Femur (tissue), 1 donor: ENCODE measurements around the gene ZNF774.
"Not testable (repeated sequence)": the region's sequence is repeated elsewhere in the genome, so short reads cannot be mapped to it uniquely, and the experiment has no call there.

Source experiments
- DNase-seq: peaks from one replicate; pipeline ENCODE4 v3.0.0-alpha.2; 2017

Gene ZNF774

DNA sequence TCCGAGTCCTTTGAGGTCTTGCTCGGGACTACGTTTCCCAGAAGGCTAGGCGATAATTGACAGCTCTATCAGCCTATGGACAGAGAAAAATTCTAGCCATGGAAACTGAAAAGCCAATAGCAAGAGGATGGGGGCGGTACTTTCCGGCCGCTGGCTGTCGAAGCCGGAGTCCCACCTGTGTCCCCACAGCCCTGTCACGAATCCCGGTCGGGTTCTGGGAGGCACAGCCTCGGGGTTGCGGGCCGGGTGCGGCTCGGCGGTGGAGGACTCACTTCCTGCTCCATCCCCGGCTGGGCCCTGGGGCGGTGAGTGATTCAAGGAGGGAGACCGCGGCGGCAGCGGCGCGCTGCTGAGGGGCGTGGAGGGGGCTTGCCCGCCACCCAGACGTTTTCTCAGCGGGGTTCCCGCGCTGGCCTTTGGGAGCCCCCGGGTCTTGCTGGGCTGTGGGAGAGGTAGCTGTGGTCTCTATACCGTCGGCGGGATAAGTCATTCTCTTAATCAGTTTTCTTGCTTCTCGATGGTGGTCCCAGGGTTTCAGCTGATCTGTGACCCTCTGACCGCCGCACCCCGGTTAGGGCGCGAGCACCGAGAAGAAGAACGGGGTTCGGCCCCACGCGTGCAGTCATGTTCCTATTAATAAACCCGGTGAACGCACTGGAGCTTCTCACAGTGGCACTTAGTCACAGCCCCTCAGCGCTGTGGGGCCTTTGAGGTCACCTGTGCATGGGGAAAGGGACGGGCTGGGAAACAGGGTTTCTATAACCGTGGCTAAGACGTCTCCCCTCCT is at the start of gene ZNF774:
Gene ZNF774 (plus strand): TSS at position 178 of the 787 bp plus-strand sequence. CDS start 2,377 bp downstream, outside the sequence.
- peak; percentile 95 for DNase-seq

DNA sequence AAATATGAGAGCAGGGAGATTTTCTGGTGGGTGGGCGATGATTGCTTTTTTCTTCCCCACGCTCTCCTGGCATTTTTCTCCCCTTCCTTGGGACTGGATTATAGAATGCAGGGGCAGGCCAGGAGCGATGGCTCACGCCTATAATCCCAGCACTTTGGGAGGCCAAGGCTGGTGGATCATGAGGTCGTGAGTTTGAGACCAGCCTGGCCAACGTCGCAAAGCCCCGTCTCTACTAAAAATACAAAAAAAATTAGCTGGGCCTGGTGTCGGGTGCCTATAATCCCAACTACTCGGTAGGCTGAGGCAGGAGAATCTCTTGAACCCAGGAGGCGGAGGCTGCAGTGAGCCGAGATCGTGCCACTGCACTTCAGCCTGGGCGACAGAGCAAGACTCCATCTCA is 46.7 kb upstream of the ZNF774 start:
- DNase-seq: not testable (repeated sequence)

DNA sequence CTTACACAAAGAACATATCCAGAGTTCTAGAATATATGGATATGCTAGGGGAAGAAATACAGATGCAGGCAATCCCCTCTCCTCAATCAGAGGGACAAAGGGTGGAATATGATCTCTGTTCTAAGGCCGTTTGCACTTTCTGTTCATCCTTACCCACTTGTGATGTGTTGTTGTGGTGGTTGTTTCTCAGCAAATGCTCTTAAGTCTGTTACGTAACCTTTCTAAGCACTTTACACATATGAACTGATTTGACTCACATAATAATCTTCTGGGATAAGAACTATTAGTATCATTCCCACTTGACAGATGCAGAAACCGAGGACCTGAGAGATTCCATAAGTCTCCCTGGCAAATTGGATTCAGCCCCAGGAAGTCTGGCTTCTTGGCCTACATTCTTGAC is 46.2 kb upstream of the ZNF774 start:
- no peak for DNase-seq

DNA sequence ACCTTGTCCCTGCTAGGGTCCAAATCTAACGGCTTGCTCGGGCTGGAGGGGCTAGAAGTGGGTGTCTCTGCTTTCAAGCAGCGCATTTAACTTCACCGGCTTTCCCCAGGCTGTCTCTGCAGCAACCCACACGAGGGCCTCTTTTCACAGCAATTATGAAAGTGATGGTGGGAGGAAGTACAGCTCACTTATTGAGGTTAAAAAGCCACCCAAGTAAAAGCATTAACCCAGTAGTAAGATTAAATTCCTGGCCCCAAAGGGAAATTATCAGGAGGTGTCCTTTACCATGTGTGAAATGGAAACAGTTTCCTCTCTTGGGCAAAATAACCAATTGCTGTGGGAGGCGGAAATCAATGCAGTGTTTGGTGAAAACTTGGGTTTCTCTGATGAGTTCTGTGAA is 45.5 kb upstream of the ZNF774 start:
- DNase-seq: no peak

DNA sequence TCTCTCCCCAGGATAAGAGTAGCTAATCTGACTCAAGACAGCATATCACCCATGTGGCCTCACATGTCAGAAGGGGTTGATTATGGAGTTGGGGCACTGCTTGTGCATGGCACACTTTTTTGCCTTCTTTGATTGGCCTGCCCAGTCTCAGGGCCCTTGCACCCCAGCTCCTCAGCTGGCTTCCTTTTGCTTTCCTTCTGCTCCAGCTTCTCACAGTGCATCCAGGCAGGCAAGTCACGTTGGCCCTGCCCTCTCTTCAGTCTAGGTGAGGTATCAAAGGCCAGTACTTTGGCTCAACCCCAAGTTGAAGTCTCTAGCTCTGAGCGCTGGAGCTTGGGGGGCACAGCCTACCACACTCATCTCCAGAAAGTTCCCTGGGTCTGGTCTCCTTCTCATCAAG is 44.4 kb upstream of the ZNF774 start:
- DNase-seq: no peak

DNA sequence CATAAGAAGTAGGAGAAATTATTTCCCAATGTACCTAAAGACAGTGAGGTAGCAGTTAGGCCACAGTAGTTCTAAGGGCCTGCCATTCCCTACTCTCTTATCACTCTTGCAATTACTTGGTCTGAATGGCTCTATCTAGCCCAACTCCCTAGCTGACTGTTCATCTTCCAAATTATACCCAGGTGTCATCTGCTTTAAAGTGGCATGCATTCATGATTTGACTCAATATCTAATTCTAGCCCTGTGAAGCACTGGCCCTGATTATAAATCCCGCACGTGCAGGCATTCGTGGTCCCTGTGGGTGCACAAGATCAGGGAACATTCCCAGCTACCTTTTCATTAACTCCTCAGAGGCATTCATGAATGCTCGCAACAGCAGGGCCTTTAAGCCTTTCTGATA is 43.1 kb upstream of the ZNF774 start:
- no peak for DNase-seq

DNA sequence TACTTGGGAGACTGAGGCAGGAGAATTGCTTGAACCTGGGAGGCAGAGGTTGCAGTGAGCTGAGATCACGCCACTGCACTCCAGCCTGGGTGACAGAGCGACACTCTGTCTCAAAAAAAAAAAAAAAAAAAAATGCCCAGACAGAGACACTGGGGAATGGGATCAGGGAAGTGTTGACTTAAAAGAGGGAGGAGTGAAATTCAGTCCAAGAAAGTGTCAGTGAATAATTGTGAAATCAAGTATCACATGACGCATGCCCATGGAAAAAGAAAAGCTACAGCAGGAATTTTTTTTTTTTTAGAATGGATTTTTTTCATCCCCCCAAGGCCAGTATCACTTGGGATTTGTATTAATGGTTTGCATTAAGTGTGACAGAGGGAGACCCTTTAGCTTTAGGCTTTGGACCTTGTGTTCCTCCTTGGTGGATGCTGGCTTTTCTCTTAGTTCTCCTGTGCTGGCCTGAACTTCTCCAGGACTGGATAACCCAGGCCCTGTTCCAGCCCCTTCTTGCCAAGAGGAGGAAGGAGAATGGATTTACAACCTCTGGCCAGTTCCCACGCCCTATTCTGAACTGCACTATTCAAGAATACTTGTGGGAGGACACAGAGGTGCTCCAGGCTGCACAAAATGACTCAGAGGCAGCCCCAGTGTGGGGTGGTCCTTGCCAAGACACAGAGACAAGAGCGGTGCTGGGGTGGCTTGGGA is 36.7 kb upstream of the ZNF774 start:
- DNase-seq: peak; percentile 71

DNA sequence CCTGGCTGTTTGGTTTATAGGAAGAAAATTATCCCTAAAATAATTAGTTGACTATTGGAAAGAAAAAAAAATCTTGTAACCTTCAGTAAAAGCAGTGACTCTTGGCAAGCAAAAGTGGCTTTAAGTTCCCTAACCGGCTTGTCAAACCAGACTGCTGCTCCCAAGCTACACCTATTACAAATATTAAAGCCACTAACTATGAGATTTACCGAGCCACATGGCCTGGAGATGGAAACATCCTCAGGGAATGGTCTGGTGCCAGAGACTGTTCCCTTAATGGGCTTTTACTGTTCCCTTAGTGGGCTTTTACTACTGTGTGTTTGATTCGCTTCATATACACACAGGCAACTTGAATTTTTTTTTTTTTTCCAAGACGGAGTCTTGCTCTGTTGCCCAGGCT is 35.9 kb upstream of the ZNF774 start:
- no peak for DNase-seq

DNA sequence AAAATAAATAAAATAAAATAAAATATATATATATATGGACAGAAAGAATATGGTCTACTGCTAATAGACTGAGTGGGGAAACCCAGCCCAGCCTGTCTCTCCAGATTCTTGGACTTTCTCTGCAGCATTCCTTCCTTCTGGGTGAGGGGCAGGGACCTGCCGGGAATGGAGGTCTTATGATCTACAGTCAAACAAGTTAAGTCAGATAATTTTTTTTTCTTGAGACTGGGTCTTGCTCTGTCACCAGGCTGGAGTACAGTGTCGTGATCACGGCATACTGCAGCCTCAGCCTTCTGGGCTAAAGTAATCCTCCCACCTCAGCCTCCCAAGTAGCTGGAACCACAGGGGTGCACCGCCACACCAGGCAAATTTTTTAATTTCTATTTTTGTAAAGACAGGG is 33.5 kb upstream of the ZNF774 start:
- DNase-seq: no peak

DNA sequence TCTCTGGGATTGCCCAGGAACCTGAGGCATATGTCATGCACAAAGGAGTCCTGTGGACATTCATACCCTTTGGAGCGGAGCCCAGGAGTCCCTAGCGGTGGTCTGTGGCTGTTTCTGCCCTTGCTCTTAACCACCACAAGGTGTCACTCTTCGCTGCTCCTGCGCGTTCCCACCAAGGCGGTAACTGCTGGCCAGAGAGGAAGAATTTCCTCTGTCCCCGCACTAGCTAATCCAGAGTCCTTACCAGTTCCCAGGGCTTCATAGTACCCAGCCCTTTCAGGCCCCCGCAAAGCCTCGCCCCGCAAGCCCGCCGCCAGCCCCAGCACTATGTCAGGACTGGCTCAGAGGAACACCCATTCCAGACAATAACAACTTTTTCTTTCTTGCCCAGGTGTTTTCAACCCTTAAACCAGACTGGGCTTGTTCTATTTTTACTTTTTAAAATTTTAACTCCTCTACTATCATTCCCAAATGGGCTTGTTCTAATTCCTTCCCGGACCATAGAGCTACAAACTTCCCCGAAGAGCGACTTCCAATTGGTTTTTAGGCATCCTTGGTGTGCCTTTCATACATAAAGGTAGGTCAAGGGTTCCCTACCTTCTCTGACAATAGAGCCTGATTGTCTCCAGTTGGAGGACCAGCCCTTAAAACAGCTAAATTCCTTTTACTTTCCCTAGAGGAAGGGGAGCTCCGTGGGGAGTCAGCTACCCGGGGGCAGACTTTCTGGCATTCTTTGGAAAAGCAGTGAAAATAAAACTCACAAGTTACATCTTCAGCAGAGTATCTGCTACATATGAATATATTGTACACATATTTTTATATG is 31.8 kb upstream of the ZNF774 start:
- DNase-seq: peak; percentile 92

DNA sequence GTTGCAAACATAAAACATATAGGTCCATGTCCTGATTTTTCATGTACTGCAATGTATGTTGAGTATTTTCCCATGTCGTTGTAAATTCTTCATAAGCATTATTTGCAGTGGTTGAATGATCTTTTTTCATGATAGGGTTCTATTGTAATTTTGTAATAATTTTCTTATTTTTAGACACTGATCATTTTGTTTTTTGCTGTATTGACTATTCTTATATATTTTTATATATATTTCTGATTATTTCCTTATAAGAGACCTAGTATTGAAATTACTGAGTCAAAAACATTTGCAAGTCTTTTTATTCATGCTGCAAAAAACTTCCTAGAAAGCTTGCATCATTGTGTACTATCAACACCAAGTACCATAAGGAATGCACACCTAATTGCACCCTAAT is 31.2 kb upstream of the ZNF774 start:
- DNase-seq: no peak

DNA sequence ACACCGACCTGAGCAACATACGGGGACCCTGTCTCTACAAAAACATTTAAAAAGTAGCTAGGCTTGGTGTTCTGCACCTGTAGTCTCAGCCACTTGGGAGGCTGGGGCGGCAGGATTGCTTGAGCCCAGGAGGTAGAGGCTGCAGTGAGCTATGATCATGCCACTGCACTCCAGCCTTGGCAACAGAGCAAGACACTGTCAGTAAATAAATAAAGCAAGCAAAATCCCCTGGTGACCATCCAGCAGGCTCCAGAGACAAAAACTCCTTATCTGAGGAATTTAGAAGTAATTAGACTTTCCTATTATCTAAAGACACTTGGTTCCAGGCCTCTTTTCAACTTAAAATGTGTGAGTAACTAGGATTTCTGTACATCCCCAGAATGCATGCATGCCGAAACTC is 29.5 kb upstream of the ZNF774 start:
- no peak for DNase-seq

DNA sequence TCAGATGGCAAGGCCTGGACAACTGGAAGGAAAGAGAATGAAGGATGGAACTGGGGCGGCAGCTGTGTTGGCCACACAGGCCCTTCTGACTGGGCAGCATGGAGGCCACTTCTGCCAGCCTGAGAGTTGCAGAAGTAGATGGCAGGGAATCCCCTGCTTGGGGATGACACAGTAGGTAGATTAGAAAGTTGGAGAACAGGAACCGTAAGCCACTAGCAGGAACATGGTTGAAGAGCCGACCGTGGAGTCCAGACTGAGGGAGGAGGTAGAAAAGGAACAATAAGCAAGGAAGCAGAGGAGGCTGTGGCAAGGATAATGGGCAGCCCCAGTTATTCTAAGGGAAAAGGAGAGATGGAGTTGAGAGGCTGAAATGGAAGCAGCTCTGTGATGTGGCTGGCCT is 26.4 kb upstream of the ZNF774 start:
- no peak for DNase-seq

DNA sequence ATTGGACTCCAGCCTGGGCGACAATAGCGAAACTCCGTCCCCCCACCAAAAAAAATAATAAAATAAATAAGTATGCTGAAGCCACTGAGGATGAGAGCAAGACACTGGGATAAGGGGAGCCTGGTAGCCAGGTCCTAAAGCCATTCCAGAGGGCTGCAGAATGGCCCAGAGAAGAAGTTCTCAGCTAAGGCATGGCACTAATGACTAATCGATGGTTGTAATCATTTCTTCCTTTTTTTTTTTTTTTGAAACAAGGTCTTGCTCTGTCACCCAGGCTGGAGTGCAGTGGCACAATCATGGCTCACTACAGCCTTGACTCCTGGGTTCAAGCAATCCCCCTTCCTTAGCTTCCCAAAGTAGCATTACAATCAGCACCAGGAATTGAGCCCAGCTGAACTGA is 25.6 kb upstream of the ZNF774 start:
- no peak for DNase-seq

DNA sequence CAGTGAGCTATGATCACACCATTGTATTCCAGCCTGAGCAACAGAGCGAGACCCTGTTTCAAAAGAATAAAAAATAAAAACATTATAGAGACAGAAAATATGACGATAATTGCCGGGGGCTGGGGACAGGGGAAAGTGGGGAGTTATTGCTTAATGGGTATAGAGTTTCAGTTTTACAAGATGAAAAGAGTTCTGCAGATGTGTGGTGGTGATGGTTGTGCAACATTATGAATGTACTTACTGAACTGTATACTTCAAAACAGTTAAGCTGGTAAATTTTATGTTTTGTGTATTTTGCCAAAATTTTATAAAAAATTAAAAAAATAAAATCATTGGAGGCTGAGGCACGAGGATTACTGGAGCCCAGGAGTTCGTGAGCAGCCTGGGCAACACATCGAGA is 24.8 kb upstream of the ZNF774 start:
- DNase-seq: no peak

DNA sequence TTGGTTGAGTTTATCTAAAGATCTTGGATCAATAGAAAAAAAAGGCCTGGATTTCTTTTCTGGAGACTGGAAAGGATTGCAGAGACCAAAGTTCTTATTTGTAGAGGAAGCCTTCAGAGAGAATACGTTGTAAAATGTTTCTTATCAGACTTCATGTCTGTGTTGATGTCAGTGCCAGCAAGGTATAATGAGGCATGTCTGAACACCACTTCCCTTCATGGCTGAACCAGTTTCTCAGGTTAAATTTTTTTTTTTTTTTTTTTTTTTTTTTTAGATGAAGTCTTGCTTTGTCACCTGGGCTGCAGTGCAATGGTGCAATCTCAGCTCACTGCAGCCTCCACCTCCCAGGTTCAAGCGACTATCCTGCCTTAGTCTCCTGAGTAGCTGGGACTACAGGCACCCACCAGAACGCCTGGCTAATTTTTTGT is 17.8 kb upstream of the ZNF774 start:
- DNase-seq: no peak

DNA sequence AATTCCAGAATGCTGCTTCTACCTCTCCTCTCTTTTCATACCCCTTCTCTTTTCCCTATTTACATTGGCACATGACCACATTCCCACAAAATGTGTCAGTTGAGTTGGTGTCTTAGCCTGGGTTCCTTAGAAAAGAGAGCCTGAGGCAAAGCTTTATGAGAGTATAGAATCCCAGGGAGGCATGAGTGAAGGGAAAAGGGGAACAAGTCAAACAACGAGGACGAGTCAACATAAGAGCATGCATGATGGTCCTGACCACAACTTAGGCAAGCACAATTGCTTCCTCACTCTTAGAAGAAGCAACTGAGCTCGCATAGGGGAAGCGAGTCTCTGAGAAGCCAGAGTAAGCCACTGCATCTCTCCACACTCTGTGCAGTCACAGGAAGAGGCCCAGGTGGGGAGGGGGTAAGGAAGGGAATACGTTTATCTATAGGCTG is 15.4 kb upstream of the ZNF774 start:
- DNase-seq: peak; percentile 32

DNA sequence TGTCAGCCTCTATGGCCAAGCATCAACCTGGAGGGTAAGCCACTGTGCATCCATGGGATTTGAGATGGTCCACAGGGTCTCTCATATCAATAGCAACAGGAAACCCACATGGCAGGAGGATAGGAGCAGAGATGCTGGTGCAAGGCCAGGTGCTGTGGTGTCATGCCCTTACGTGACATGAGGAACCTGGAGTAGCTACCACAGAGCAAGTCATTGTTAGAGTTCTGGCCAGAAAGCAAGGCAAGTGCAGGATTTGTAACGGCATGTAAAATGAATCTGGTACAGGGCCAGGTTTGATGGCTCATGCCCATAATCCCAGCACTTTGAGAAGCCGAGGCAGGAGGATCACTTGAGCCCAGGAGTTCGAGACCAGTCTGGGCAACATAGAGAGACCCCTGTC is 14.8 kb upstream of the ZNF774 start:
- no peak for DNase-seq

DNA sequence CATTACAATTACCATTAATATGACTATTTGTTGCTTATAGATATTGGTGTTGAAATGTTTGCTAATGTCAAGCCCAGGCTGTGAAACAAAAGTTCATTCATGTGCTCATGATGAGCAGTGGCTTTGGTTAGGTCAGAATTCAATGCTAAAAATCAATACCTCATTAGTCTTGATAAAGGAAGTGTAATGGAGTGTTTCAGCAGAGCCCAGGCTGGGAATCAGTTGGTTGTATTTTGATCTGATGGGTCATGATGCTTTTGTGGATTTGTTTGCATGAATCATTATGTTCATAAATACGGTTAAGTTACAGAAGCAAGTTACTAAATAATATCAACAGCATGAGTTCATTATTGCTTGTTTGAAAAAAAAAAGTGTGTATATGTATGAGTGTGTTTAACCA is 13.6 kb upstream of the ZNF774 start:
- no peak for DNase-seq

DNA sequence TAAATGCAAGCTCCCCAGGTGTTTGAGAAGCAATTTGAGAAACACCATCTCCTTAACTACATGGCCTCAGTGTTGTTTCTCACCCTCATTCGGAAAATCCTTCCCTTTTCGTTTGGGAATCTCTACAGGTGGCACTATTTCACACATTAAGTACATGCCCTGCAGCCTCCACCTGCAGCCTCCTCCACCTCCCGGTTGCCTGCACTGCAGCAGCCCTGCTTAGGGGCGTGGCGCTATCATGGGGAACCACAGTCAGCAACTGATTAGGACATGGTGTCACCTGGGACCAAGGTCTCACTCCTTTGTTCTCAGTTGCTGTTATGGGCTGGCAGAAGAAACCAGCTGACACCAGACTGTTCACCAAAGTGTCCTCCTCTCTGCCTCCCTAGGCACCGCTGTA is 11.7 kb upstream of the ZNF774 start:
- no peak for DNase-seq

DNA sequence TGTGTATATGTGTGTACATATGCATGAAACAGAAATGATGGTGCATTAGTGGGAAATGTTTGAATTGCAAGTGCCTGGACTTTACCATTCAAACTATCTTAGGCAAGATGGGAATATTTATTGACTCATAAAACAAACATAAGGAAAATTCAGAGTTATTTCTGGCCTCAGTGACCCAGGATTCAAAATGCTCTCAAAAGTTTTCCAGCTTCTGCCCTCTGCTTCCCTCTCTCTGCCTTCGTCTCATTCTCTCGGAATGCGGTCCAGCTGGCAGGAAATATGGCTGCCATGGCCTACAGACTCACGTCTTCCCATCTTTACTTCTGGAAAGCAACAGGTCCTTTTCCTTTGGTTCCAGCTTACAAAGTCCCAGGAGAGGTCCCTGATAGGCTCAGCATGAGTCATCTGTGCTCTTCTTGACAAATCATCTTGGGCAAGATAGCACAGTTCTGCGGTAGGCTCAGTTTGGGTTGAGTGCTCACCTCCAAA is 8.7 kb upstream of the ZNF774 start:
- no peak for DNase-seq

DNA sequence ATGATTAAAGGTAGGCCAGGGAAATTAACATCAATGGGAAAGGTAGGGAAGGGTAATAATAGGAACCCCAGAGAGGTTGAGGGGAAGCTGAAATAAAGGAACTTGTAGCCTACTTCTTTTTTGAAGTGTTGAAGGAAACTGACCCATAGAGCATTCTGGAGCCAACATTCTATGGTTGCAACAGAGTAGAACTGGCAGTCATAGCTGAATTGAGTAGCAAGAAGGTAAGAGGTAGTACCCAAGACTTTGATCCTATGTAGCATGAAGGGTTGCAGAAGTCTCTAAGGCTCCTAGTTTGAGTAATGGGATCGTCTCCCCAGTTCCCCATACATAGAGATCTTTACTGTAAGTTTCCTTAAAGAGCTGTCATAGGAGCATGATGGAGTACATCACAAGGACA is 7.4 kb upstream of the ZNF774 start:
- DNase-seq: no peak

DNA sequence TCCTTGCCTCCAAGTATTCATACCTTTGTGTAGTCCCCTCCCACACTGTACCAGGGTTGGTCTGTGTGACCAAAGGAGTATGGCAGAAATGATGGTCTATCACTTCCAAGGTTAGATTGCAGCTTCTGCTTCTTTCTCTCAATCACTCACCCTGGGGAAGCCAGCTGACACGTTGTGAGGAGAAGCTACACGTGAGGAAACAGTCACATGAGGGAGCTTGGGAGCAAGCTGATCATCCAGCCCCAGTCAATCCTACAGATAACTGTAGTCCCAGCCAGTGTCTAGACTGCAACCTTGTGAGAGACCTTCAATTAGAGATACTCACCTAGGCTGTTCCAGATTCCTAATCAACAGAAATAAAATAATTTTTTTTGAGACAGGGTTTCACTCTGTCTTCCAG is 6.2 kb upstream of the ZNF774 start:
- DNase-seq: no peak
